K562 (cell line): ENCODE data around the gene GVQW3. TPM values are rescaled to one million over a fixed set of nuclear protein-coding genes. Genes with fewer than 3 reads are reported as not detected.

Experiments used
- ATF1 ChIP-seq, 2 experiments: fragments of 450-650 bp in 1 of 2; IDR thresholded peaks; 2 replicates each; pipeline ENCODE4 v1.6.1; 2016; ENCODE audit warnings: missing compliant biosample characterization in 1 of 2, missing genetic modification characterization in 1 of 2
- FOXA3 ChIP-seq, 2 experiments: fragments of 450-650 bp in 1 of 2; sonication (generic) in 1 of 2; formaldehyde crosslinking; IDR thresholded peaks in 1 of 2; conservative IDR thresholded peaks in 1 of 2; 2 replicates each; pipeline versions ENCODE4 v1.4.0 to v1.8.0; 2020 to 2022; ENCODE audit warnings: mild to moderate bottlenecking in 2 of 2, missing genetic modification reagents in 1 of 2
- FOXJ2 ChIP-seq: fragments of 200-800 bp; sonication (Bioruptor generic); IDR thresholded peaks from 2 replicates; pipeline ENCODE4 v1.6.1; 2016; ENCODE audit warnings: missing genetic modification characterization, missing compliant biosample characterization
- FOXK2 ChIP-seq, 2 experiments: fragments of 450-650 bp; IDR thresholded peaks in 1 of 2; conservative IDR thresholded peaks in 1 of 2; 2 replicates each; pipeline ENCODE4 v1.6.1; 2016; ENCODE audit warnings: low read depth in 2 of 2, mild to moderate bottlenecking in 1 of 2
- GTF2E2 ChIP-seq: fragments of 200-800 bp; sonication (Bioruptor generic); IDR thresholded peaks from 2 replicates; pipeline ENCODE4 v1.6.1; 2016; ENCODE audit warnings: missing genetic modification characterization, missing compliant biosample characterization
- KAT2B ChIP-seq: IDR thresholded peaks from one replicate; pipeline ENCODE4 v1.6.1; 2012; ENCODE audit warnings: low read depth, mild to moderate bottlenecking, control low read depth, inconsistent platforms, low read length, moderate library complexity
- MTF1 ChIP-seq: fragments of 250-450 bp; sonication (Bioruptor Pico); IDR thresholded peaks from 2 replicates; pipeline ENCODE4 v1.9.0; 2021; ENCODE audit warnings: moderate library complexity, mild to moderate bottlenecking, inconsistent platforms, borderline replicate concordance
- NR1H2 ChIP-seq: sonication (generic); formaldehyde crosslinking; IDR thresholded peaks from 2 replicates; pipeline ENCODE4 v1.4.0; 2020; ENCODE audit warnings: mild to moderate bottlenecking, missing genetic modification reagents
- PPARD ChIP-seq: fragments of 250-450 bp; sonication (Bioruptor Pico); IDR thresholded peaks from 2 replicates; pipeline ENCODE4 v1.8.0; 2022; ENCODE audit warnings: inconsistent platforms, mild to moderate bottlenecking, moderate library complexity
- PTTG1 ChIP-seq: fragments of 450-650 bp; IDR thresholded peaks from 2 replicates; pipeline ENCODE4 v1.6.1; 2016; ENCODE audit warnings: low read depth, mild to moderate bottlenecking, missing genetic modification characterization, missing compliant biosample characterization
- RHOXF2B ChIP-seq: fragments of 250-450 bp; sonication (Bioruptor Pico); conservative IDR thresholded peaks from 2 replicates; pipeline ENCODE4 v1.5.1; 2021
- TAL1 ChIP-seq: fragments of 450-650 bp; IDR thresholded peaks from 2 replicates; pipeline ENCODE4 v1.6.1; 2016; ENCODE audit warnings: mild to moderate bottlenecking
- ZNF140 ChIP-seq: fragments of 250-450 bp; sonication (Bioruptor Pico); IDR thresholded peaks from 2 replicates; pipeline ENCODE4 v1.8.0; 2021; ENCODE audit warnings: moderate library complexity, mild to moderate bottlenecking, inconsistent platforms
- ZNF175 ChIP-seq: fragments of 200-800 bp; sonication (Bioruptor generic); IDR thresholded peaks from 2 replicates; pipeline ENCODE4 v1.6.1; 2016; ENCODE audit warnings: low read depth, mild to moderate bottlenecking, missing genetic modification characterization, missing compliant biosample characterization
- ZNF551 ChIP-seq: fragments of 250-450 bp; sonication (Bioruptor Pico); IDR thresholded peaks from 2 replicates; pipeline ENCODE4 v1.5.0; 2021; ENCODE audit warnings: mild to moderate bottlenecking, moderate library complexity
- ZSCAN32 ChIP-seq: fragments of 450-650 bp; formaldehyde crosslinking; IDR thresholded peaks from 2 replicates; pipeline ENCODE4 v1.4.0; 2020; ENCODE audit warnings: mild to moderate bottlenecking, moderate library complexity
- polyA plus RNA-seq, 8 experiments: library from polyadenylated mRNA; depleted of rRNA in 4 of 8; stranded (reverse) in 5 of 8; unstranded in 3 of 8; fragments of >200 nt; fragmentation: Nextera tagmentation in 2 of 8; fragmentation: Illumina TruSeq in 1 of 8; extraction: Ambion mirVana in 2 of 8; extraction: Trizol in 1 of 8; gene quantifications; 2 replicates each; pipeline versions ENCODE4 v1.2.1 to v1.2.3, GENCODE V29; 2011 to 2014; ENCODE audit warnings: inconsistent platforms in 1 of 8, missing spikeins in 1 of 8
- total RNA-seq, 7 experiments: library from RNA; depleted of rRNA in 6 of 7; stranded (reverse); fragments of >200 nt in 6 of 7; fragmentation: Illumina TruSeq in 2 of 7; extraction: Trizol in 2 of 7; gene quantifications; 2 replicates each; pipeline versions ENCODE4 v1.2.1 to v1.2.3, GENCODE V29; 2011 to 2021; ENCODE audit warnings: low replicate concordance in 1 of 7
- TF ChIP-seq, protein P1 (sequence below): fragments of 450-650 bp; formaldehyde crosslinking; conservative IDR thresholded peaks from 2 replicates; pipeline ENCODE4 v1.4.0; 2022; ENCODE audit warnings: mild to moderate bottlenecking, missing genetic modification characterization
- TF ChIP-seq, protein P2 (sequence below): IDR thresholded peaks from 2 replicates; pipeline ENCODE4 v1.6.1; 2011; ENCODE audit not compliant: insufficient read length; ENCODE audit errors: extremely low read depth
- TF ChIP-seq, protein P3 (sequence below), 2 experiments: fragments of 200-800 bp in 1 of 2; sonication (Bioruptor generic) in 1 of 2; sonication (generic) in 1 of 2; formaldehyde crosslinking in 1 of 2; IDR thresholded peaks in 1 of 2; conservative IDR thresholded peaks in 1 of 2; 2 replicates each; pipeline versions ENCODE4 v1.5.0 to v1.6.1; 2016 to 2020; ENCODE audit warnings: missing compliant biosample characterization in 1 of 2, missing genetic modification characterization in 1 of 2, missing genetic modification reagents in 1 of 2
- TF ChIP-seq, protein P4 (sequence below): fragments of 450-650 bp; IDR thresholded peaks from 2 replicates; pipeline ENCODE4 v1.6.1; 2017; ENCODE audit warnings: antibody characterized with exemption

The GVQW3 gene
- total and polyA plus RNA-seq, 9 of the 15 experiments (the other 6 are each of a cell fraction or from before 2014, with no cell fraction given): 0.66 to 5.7 (median 2.1) TPM

DNA sequence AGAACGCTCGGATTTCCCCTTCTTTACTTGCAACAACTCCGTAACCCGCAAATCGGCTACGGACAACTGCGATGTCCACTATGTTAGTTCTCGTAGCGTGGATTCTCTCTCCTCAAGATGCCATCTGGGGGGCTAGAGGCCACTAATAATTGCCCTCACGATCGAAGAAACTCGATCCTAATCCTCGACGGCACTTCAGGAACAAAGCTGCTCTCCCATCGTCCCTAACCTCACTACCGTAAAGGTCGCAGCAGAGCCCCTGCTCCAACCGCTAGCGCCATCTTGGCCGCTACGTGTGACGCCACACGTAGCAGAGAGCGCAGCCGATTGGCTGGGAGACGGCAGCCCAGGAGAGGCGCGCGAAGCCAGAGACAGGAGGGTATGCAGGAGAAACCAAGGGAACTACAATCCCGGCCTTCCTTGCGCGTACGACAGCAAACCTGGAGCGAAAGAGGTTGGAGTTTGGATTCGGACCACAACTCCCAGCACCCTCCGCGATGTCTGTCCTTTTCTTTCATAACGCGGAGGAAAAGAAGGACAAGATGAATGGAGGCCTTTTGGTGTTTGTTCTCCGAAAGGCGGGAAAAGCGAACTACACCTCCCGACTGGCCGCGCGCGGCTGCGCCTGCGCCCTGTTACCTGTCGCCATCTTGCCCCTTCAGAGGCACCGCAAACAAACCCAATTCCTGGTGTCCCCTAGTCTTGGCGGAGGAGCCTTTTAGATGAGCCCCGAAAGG is 63.4 kb downstream of the GVQW3 start, which contains the start of gene EMSY (continued):
- TF ChIP-seq ZNF175 (CRISPR knock-in tag): peak; percentile 46; the same call in 1 of the 2 replicates
- TF ChIP-seq ZNF140 (CRISPR knock-in tag): no peak
- TF ChIP-seq, protein P1, sequence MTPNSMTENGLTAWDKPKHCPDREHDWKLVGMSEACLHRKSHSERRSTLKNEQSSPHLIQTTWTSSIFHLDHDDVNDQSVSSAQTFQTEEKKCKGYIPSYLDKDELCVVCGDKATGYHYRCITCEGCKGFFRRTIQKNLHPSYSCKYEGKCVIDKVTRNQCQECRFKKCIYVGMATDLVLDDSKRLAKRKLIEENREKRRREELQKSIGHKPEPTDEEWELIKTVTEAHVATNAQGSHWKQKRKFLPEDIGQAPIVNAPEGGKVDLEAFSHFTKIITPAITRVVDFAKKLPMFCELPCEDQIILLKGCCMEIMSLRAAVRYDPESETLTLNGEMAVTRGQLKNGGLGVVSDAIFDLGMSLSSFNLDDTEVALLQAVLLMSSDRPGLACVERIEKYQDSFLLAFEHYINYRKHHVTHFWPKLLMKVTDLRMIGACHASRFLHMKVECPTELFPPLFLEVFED: peak; percentile 58; the same call in 1 of the 2 replicates
- no peak for TF ChIP-seq ATF1 (CRISPR knock-in tag; IDR thresholded peaks at IDR 0.05)
- peak; percentile 97 for TF ChIP-seq ATF1 (tag; IDR thresholded peaks at IDR 0.05)
- no peak for TF ChIP-seq TAL1
- peak; percentile 74; the same call in 1 of the 2 replicates for TF ChIP-seq RHOXF2B
- no peak for TF ChIP-seq ZNF551 (CRISPR knock-in tag)
- TF ChIP-seq, protein P2, sequence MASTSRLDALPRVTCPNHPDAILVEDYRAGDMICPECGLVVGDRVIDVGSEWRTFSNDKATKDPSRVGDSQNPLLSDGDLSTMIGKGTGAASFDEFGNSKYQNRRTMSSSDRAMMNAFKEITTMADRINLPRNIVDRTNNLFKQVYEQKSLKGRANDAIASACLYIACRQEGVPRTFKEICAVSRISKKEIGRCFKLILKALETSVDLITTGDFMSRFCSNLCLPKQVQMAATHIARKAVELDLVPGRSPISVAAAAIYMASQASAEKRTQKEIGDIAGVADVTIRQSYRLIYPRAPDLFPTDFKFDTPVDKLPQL: no peak
- peak; percentile 14 to 65; a peak in 1 of 4 replicates for TF ChIP-seq FOXA3 (CRISPR knock-in tag; conservative IDR thresholded peaks at IDR 0.05 in 1 of 2, IDR thresholded peaks at IDR 0.05 in 1 of 2)
- peak in 1 of 2 experiments; percentile 53; a peak in 1 of 4 replicates for TF ChIP-seq FOXK2 (conservative IDR thresholded peaks at IDR 0.05 in 1 of 2, IDR thresholded peaks at IDR 0.05 in 1 of 2; ENCODE audit: low read depth in 2 of 2)
- TF ChIP-seq, protein P3, sequence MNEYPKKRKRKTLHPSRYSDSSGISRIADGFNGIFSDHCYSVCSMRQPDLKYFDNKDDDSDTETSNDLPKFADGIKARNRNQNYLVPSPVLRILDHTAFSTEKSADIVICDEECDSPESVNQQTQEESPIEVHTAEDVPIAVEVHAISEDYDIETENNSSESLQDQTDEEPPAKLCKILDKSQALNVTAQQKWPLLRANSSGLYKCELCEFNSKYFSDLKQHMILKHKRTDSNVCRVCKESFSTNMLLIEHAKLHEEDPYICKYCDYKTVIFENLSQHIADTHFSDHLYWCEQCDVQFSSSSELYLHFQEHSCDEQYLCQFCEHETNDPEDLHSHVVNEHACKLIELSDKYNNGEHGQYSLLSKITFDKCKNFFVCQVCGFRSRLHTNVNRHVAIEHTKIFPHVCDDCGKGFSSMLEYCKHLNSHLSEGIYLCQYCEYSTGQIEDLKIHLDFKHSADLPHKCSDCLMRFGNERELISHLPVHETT (CRISPR knock-in tag; conservative IDR thresholded peaks at IDR 0.05 in 1 of 2, IDR thresholded peaks at IDR 0.05 in 1 of 2): peak in 1 of 2 experiments; percentile 56; a peak in 2 of 4 replicates
- TF ChIP-seq, protein P4, sequence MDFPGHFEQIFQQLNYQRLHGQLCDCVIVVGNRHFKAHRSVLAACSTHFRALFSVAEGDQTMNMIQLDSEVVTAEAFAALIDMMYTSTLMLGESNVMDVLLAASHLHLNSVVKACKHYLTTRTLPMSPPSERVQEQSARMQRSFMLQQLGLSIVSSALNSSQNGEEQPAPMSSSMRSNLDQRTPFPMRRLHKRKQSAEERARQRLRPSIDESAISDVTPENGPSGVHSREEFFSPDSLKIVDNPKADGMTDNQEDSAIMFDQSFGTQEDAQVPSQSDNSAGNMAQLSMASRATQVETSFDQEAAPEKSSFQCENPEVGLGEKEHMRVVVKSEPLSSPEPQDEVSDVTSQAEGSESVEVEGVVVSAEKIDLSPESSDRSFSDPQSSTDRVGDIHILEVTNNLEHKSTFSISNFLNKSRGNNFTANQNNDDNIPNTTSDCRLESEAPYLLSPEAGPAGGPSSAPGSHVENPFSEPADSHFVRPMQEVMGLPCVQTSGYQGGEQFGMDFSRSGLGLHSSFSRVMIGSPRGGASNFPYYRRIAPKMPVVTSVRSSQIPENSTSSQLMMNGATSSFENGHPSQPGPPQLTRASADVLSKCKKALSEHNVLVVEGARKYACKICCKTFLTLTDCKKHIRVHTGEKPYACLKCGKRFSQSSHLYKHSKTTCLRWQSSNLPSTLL: no peak
- TF ChIP-seq FOXJ2 (tag): peak; percentile 53; the same call in 1 of the 2 replicates
- TF ChIP-seq PTTG1 (tag): no peak
- no peak; the same call in 1 of the 2 replicates for TF ChIP-seq GTF2E2 (tag)
- no peak for TF ChIP-seq KAT2B
- no peak for TF ChIP-seq PPARD
- TF ChIP-seq MTF1 (CRISPR knock-in tag): no peak
- TF ChIP-seq NR1H2 (CRISPR knock-in tag): 0 out of 2 replicates have a peak, but pooled peaks have one; percentile 56
- no peak for TF ChIP-seq ZSCAN32 (CRISPR knock-in tag)
